HepG2 (cell line): ENCODE results near the gene TWNK. TPM values are rescaled to one million over a fixed set of nuclear protein-coding genes. Genes with fewer than 3 reads are reported as not detected.
A peak's percentile ranks its signal among the peaks of the same experiment; 100 is the strongest.

ENCODE experiments used
- ATAC-seq: fragments of 200-7000 bp; cut with Tn5 transposase; 3 replicates; pipeline ENCODE4 v1.9.1; 2020; ENCODE audit warnings: mild to moderate bottlenecking, moderate library complexity
- BruUV-seq: library from RNA; stranded (reverse); fragments of 400-500 nt; replicated peaks from 2 replicates; lab custom pipeline; 2021; lab: Mats Ljungman, UMichigan
- CTCF ChIA-PET: fragments of 300-600 bp; formaldehyde crosslinking; extraction: SDS; loops from one replicate; lab custom pipeline; 2021; ENCODE audit warnings: low total read pairs, inconsistent platforms, low intra/inter-chr PET ratio; lab: Yijun Ruan, JAX
- POLR2A ChIA-PET: fragments of 350-600 bp; sonication (Branson Sonifier 250); formaldehyde crosslinking; loops from one replicate; lab custom pipeline; 2020; ENCODE audit warnings: antibody characterized with exemption, inconsistent platforms; lab: Yijun Ruan, JAX
- DNase-seq: peaks from one replicate; pipeline ENCODE4 v3.0.0-alpha.2; 2015; ENCODE audit warnings: low spot score
- FAIRE-seq: peaks from 3 replicates; lab custom pipeline; 2011; peaks lifted over from hg19 to GRCh38; lab: Jason Lieb, UNC
- H2AFZ ChIP-seq: one replicate; pipeline ENCODE4 v1.6.1; 2011; ENCODE audit warnings: low read length, inconsistent platforms
- H3K27ac ChIP-seq: fragments of 300-600 bp; 3 replicates; pipeline ENCODE4 v1.8.0; 2011; ENCODE audit warnings: mixed run types, mild to moderate bottlenecking, mixed read lengths, low read length, inconsistent platforms; ENCODE audit not compliant: insufficient read depth; ENCODE audit errors: extremely low read length
- H3K27me3 ChIP-seq, 2 experiments: fragments of 200-600 bp in 1 of 2; 2 replicates in 1 of 2; 3 replicates in 1 of 2; pipeline versions ENCODE4 v1.6.0 to v1.8.0; 2011; ENCODE audit warnings: low read length in 2 of 2, mild to moderate bottlenecking in 2 of 2, moderate library complexity in 2 of 2, inconsistent platforms in 1 of 2; ENCODE audit not compliant: insufficient read depth in 2 of 2, control insufficient read depth in 1 of 2
- H3K36me3 ChIP-seq, 2 experiments: fragments of 200-600 bp in 1 of 2; replicated peaks in 1 of 2; 2 replicates in 1 of 2; 3 replicates in 1 of 2; pipeline versions ENCODE4 v1.5.1 to v1.8.0; 2011; ENCODE audit warnings: low read length in 2 of 2, inconsistent platforms in 1 of 2; ENCODE audit not compliant: insufficient read depth in 2 of 2, control insufficient read depth in 1 of 2
- H3K4me1 ChIP-seq: 2 replicates; pipeline ENCODE4 v1.5.1; 2012; ENCODE audit warnings: low read length, inconsistent platforms; ENCODE audit not compliant: insufficient read depth
- H3K4me2 ChIP-seq: 2 replicates; pipeline ENCODE4 v1.6.0; 2011; ENCODE audit warnings: low read depth, low read length, inconsistent platforms
- H3K4me3 ChIP-seq, 3 experiments: fragments of 200-600 bp in 1 of 3; sonication (generic), shearing (Covaris generic) in 1 of 3; replicated peaks in 1 of 3; 2 replicates each; pipeline ENCODE4 v1.5.1; 2011 to 2016; ENCODE audit warnings: low read length in 3 of 3, inconsistent platforms in 2 of 3, low read depth in 2 of 3, mild to moderate bottlenecking in 2 of 3, control low read depth in 1 of 3, mixed read lengths in 1 of 3; ENCODE audit not compliant: insufficient read depth in 1 of 3
- H3K79me2 ChIP-seq: one replicate; pipeline ENCODE4 v1.6.1; 2011; ENCODE audit warnings: low read length, inconsistent platforms; ENCODE audit not compliant: insufficient read depth
- H3K9ac ChIP-seq: 2 replicates; pipeline ENCODE4 v1.6.0; 2011; ENCODE audit warnings: mild to moderate bottlenecking, low read depth, low read length, inconsistent platforms; ENCODE audit not compliant: insufficient read depth
- H3K9me3 ChIP-seq: 2 replicates; pipeline ENCODE4 v1.5.1; 2012; ENCODE audit warnings: mild to moderate bottlenecking, low read length
- H4K20me1 ChIP-seq: 2 replicates; pipeline ENCODE4 v1.6.0; 2011; ENCODE audit warnings: inconsistent platforms, mild to moderate bottlenecking, low read length, moderate library complexity; ENCODE audit not compliant: insufficient read depth
- FOXA3 ChIP-seq: IDR thresholded peaks from 2 replicates; pipeline ENCODE4 v1.6.1; 2016; ENCODE audit warnings: missing genetic modification reagents, missing compliant biosample characterization
- MIER2 ChIP-seq: IDR thresholded peaks from 2 replicates; pipeline ENCODE4 v1.6.1; 2016; ENCODE audit warnings: missing biosample characterization, missing genetic modification reagents
- NKX3-1 ChIP-seq: sonication (generic); formaldehyde crosslinking; IDR thresholded peaks from 2 replicates; pipeline ENCODE4 v1.5.0; 2020; ENCODE audit warnings: missing genetic modification reagents
- SIN3A ChIP-seq: IDR thresholded peaks from 2 replicates; pipeline ENCODE4 v1.6.1; 2011; ENCODE audit warnings: low read depth, mild to moderate bottlenecking, control low read depth, low read length, borderline replicate concordance
- ZFP90 ChIP-seq: sonication (generic); formaldehyde crosslinking; IDR thresholded peaks from 2 replicates; pipeline ENCODE4 v1.8.0; 2022; ENCODE audit warnings: missing genetic modification reagents, mild to moderate bottlenecking, inconsistent platforms, borderline replicate concordance
- ZNF205 ChIP-seq: IDR thresholded peaks from 2 replicates; pipeline ENCODE4 v1.6.1; 2018; ENCODE audit warnings: missing biosample characterization, missing genetic modification reagents
- ZNF7 ChIP-seq: IDR thresholded peaks from 2 replicates; pipeline ENCODE4 v1.6.1; 2016; ENCODE audit warnings: missing biosample characterization, missing genetic modification reagents
- WGBS: methylation state at CpG from one replicate; pipeline ENCODE4 v1.1.6; 2017; ENCODE audit warnings: low lambda C conversion rate; 5-methylcytosine and 5-hydroxymethylcytosine counted together
- in situ Hi-C: cut with HindIII; loops from 2 replicates; pipeline ENCODE4 v1.10.0; 2017; ENCODE audit warnings: low pct_unique_long_range_greater_than_20kb; ENCODE audit not compliant: extremely low pct_ligation_motif_present
- intact Hi-C: fragments of 100-400 bp; cut with micrococcal nuclease; formaldehyde crosslinking; loops from one replicate; pipeline ENCODE4 v1.10.0; 2022; ENCODE audit not compliant: unreplicated experiment
- polyA plus RNA-seq, 8 experiments: library from polyadenylated mRNA; depleted of rRNA in 3 of 8; stranded (reverse) in 7 of 8; unstranded in 1 of 8; fragments of >200 nt; fragmentation: Illumina TruSeq in 4 of 8; extraction: Trizol in 4 of 8; gene quantifications; 2 replicates each; pipeline versions ENCODE4 v1.2.1 to v1.2.3, GENCODE V29; 2011 to 2016; ENCODE audit warnings: low read depth in 4 of 8, missing spikeins in 1 of 8, mixed read lengths in 1 of 8; ENCODE audit not compliant: insufficient read depth in 1 of 8
- total RNA-seq, 5 experiments: library from RNA; depleted of rRNA; stranded (reverse); fragments of >200 nt; fragmentation: Illumina TruSeq; extraction: Trizol; gene quantifications; 2 replicates each; pipeline ENCODE4 v1.2.3, GENCODE V29; 2016; ENCODE audit warnings: low read depth in 1 of 5
- TF ChIP-seq, protein P1 (sequence below): sonication (generic); formaldehyde crosslinking; IDR thresholded peaks from 2 replicates; pipeline ENCODE4 v1.4.0; 2020; ENCODE audit warnings: missing genetic modification reagents
- TF ChIP-seq, protein P2 (sequence below), 2 experiments: IDR thresholded peaks; 2 replicates each; pipeline ENCODE4 v1.6.1; 2011 to 2012; ENCODE audit warnings: low read length in 2 of 2, borderline replicate concordance in 1 of 2, low read depth in 1 of 2, mild to moderate bottlenecking in 1 of 2, moderate library complexity in 1 of 2
- TF ChIP-seq, protein P3 (sequence below): sonication (generic); formaldehyde crosslinking; IDR thresholded peaks from 2 replicates; pipeline ENCODE4 v1.4.0; 2020; ENCODE audit warnings: missing genetic modification reagents, borderline replicate concordance

Gene TWNK
- total and polyA plus RNA-seq, 2 of the 13 experiments (the other 11 are each of a cell fraction or from before 2014, with no cell fraction given), result 10.7 to 16.5 TPM

DNA sequence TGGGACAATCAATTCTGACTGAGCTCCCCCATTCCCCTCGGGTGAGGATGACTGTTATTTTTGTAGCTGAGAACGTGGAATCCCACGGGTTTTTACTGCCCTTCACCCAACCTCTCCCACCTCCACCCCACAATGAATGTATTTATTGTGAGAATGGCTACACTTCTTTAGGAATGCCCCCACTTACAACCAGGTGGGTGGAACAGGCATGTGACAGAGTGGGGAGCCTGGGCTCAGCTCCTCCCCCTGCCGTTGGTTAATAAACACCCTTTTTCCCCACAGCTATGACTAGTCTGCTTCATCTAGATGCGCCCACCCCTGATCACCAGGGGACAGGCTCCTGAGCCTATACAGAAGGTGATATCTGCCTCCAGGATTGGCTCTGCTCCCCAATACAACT is 2.0 kb upstream of the TWNK start:
- no peaks in the 10 kb centered on the region; a peak in 1 of 5 replicates for H3K27me3 ChIP-seq
- no peak overlapping the region for H2AFZ ChIP-seq
- peaks cover 16 to 59% of the 10 kb centered on the region in 2 experiments for H3K36me3 ChIP-seq
- peak overlapping the region; percentile 97 for H3K4me2 ChIP-seq
- ChIA-PET CTCF (interaction anchor here (0.7 to 1.4 kb wide), 3 partner anchors 16 to 28 kb away, joined by 3 to 5 read pairs (median 4); partner anchors contain the start of gene SEMA4G), POLR2A (interaction anchor here (0.8 to 23.0 kb wide), 8 partner anchors 9 to 104 kb away, joined by 3 to 277 read pairs (median 5); partner anchors contain the start of genes LZTS2, PDZD7, SEMA4G and SFXN3)
- 45% methylated on average over 5 of the region's 5 CpGs for WGBS
- intact Hi-C loops, result no loop called here
- H3K4me1 ChIP-seq, result peaks cover 47% of the 10 kb centered on the region
- BruUV-seq, result no TSS peak
- in situ Hi-C loops, result no loop called here
- no peaks in the 10 kb centered on the region for H3K9me3 ChIP-seq
- H4K20me1 ChIP-seq, result no peaks in the 10 kb centered on the region
- peak; percentile 46 for FAIRE-seq
- peak overlapping the region; percentile 83; the same call in 1 of the 2 replicates for H3K9ac ChIP-seq
- H3K79me2 ChIP-seq, result peaks cover 39% of the 10 kb centered on the region
- peak; percentile 48 for DNase-seq
- peak overlapping the region; percentile 83 for H3K27ac ChIP-seq
- ATAC-seq, result peak; percentile 49
- H3K4me3 ChIP-seq, result no peak overlapping the region
- TF ChIP-seq NKX3-1 (CRISPR knock-in tag) (no peak), ZNF7 (CRISPR knock-in tag) (no peak), MIER2 (no peak), FOXA3 (0 out of 2 replicates have a peak, but pooled peaks have one; percentile 26), SIN3A (peak; percentile 50; the same call in 1 of the 2 replicates), ZFP90 (CRISPR knock-in tag) (no peak), ZNF205 (CRISPR knock-in tag) (no peak)
- TF ChIP-seq, protein P1, sequence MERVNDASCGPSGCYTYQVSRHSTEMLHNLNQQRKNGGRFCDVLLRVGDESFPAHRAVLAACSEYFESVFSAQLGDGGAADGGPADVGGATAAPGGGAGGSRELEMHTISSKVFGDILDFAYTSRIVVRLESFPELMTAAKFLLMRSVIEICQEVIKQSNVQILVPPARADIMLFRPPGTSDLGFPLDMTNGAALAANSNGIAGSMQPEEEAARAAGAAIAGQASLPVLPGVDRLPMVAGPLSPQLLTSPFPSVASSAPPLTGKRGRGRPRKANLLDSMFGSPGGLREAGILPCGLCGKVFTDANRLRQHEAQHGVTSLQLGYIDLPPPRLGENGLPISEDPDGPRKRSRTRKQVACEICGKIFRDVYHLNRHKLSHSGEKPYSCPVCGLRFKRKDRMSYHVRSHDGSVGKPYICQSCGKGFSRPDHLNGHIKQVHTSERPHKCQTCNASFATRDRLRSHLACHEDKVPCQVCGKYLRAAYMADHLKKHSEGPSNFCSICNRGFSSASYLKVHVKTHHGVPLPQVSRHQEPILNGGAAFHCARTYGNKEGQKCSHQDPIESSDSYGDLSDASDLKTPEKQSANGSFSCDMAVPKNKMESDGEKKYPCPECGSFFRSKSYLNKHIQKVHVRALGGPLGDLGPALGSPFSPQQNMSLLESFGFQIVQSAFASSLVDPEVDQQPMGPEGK (CRISPR knock-in tag), result peak; percentile 64
- TF ChIP-seq, protein P2, sequence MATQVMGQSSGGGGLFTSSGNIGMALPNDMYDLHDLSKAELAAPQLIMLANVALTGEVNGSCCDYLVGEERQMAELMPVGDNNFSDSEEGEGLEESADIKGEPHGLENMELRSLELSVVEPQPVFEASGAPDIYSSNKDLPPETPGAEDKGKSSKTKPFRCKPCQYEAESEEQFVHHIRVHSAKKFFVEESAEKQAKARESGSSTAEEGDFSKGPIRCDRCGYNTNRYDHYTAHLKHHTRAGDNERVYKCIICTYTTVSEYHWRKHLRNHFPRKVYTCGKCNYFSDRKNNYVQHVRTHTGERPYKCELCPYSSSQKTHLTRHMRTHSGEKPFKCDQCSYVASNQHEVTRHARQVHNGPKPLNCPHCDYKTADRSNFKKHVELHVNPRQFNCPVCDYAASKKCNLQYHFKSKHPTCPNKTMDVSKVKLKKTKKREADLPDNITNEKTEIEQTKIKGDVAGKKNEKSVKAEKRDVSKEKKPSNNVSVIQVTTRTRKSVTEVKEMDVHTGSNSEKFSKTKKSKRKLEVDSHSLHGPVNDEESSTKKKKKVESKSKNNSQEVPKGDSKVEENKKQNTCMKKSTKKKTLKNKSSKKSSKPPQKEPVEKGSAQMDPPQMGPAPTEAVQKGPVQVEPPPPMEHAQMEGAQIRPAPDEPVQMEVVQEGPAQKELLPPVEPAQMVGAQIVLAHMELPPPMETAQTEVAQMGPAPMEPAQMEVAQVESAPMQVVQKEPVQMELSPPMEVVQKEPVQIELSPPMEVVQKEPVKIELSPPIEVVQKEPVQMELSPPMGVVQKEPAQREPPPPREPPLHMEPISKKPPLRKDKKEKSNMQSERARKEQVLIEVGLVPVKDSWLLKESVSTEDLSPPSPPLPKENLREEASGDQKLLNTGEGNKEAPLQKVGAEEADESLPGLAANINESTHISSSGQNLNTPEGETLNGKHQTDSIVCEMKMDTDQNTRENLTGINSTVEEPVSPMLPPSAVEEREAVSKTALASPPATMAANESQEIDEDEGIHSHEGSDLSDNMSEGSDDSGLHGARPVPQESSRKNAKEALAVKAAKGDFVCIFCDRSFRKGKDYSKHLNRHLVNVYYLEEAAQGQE (IDR thresholded peaks at IDR 0.05; ENCODE audit: borderline replicate concordance in 1 of 2, low read depth in 1 of 2, low read length in 2 of 2), result no peak
- TF ChIP-seq, protein P3, sequence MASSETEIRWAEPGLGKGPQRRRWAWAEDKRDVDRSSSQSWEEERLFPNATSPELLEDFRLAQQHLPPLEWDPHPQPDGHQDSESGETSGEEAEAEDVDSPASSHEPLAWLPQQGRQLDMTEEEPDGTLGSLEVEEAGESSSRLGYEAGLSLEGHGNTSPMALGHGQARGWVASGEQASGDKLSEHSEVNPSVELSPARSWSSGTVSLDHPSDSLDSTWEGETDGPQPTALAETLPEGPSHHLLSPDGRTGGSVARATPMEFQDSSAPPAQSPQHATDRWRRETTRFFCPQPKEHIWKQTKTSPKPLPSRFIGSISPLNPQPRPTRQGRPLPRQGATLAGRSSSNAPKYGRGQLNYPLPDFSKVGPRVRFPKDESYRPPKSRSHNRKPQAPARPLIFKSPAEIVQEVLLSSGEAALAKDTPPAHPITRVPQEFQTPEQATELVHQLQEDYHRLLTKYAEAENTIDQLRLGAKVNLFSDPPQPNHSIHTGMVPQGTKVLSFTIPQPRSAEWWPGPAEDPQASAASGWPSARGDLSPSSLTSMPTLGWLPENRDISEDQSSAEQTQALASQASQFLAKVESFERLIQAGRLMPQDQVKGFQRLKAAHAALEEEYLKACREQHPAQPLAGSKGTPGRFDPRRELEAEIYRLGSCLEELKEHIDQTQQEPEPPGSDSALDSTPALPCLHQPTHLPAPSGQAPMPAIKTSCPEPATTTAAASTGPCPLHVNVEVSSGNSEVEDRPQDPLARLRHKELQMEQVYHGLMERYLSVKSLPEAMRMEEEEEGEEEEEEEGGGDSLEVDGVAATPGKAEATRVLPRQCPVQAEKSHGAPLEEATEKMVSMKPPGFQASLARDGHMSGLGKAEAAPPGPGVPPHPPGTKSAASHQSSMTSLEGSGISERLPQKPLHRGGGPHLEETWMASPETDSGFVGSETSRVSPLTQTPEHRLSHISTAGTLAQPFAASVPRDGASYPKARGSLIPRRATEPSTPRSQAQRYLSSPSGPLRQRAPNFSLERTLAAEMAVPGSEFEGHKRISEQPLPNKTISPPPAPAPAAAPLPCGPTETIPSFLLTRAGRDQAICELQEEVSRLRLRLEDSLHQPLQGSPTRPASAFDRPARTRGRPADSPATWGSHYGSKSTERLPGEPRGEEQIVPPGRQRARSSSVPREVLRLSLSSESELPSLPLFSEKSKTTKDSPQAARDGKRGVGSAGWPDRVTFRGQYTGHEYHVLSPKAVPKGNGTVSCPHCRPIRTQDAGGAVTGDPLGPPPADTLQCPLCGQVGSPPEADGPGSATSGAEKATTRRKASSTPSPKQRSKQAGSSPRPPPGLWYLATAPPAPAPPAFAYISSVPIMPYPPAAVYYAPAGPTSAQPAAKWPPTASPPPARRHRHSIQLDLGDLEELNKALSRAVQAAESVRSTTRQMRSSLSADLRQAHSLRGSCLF (CRISPR knock-in tag), result 0 out of 2 replicates have a peak, but pooled peaks have one; percentile 45
